Endodermal cell (in vitro differentiated cells): ENCODE measurements around the gene ZDHHC11. TPM values are rescaled to one million over a fixed set of nuclear protein-coding genes. Genes with fewer than 3 reads are reported as not detected.
"Not testable (repeated sequence)": the region's sequence is repeated elsewhere in the genome, so short reads cannot be mapped to it uniquely, and the experiment has no call there.

Source experiments
- DNase-seq: peaks from one replicate; pipeline ENCODE4 v3.0.0-alpha.2; 2017
- H3K27ac ChIP-seq: 2 replicates; pipeline ENCODE4 v1.5.1; 2013; ENCODE audit warnings: mild to moderate bottlenecking, low read depth, low read length, moderate library complexity
- H3K27me3 ChIP-seq: 2 replicates; pipeline ENCODE4 v1.6.1; 2013; ENCODE audit warnings: mild to moderate bottlenecking, low read length, moderate library complexity; ENCODE audit not compliant: insufficient read depth, control insufficient read depth, poor library complexity, severe bottlenecking
- H3K36me3 ChIP-seq: 2 replicates; pipeline ENCODE4 v1.7.0; 2013; ENCODE audit warnings: mild to moderate bottlenecking, low read length, moderate library complexity; ENCODE audit not compliant: control insufficient read depth, insufficient read depth
- H3K4me1 ChIP-seq: one replicate; pipeline ENCODE4 v1.7.0; 2013; ENCODE audit warnings: low read length; ENCODE audit not compliant: control insufficient read depth, insufficient read depth
- H3K4me3 ChIP-seq: 2 replicates; pipeline ENCODE4 v1.5.1; 2013; ENCODE audit warnings: mild to moderate bottlenecking, low read length, moderate library complexity
- H3K9ac ChIP-seq: 2 replicates; pipeline ENCODE4 v1.6.1; 2013; ENCODE audit warnings: mild to moderate bottlenecking, low read length, moderate library complexity; ENCODE audit not compliant: poor library complexity, severe bottlenecking; ENCODE audit errors: extremely low read depth
- H3K9me3 ChIP-seq: 2 replicates; pipeline ENCODE4 v1.6.1; 2013; ENCODE audit warnings: mild to moderate bottlenecking, low read length, moderate library complexity; ENCODE audit not compliant: control insufficient read depth
- H3K27ac Mint-ChIP-seq: 2 replicates; pipeline ENCODE4 v1.8.0; 2020; ENCODE audit warnings: mixed read lengths
- H3K27me3 Mint-ChIP-seq: 2 replicates; pipeline ENCODE4 v1.8.0; 2021; ENCODE audit warnings: mild to moderate bottlenecking, mixed read lengths; ENCODE audit not compliant: insufficient read depth
- H3K36me3 Mint-ChIP-seq: 2 replicates; pipeline ENCODE4 v1.8.0; 2020; ENCODE audit warnings: low read depth, mixed read lengths
- H3K4me1 Mint-ChIP-seq: 2 replicates; pipeline ENCODE4 v1.8.0; 2020; ENCODE audit warnings: mixed read lengths
- H3K4me3 Mint-ChIP-seq: 2 replicates; pipeline ENCODE4 v1.8.0; 2020; ENCODE audit warnings: mild to moderate bottlenecking, moderate library complexity, mixed read lengths
- H3K9me3 Mint-ChIP-seq: 2 replicates; pipeline ENCODE4 v1.8.0; 2020; ENCODE audit warnings: mild to moderate bottlenecking, mixed read lengths
- WGBS, 2 experiments: methylation state at CpG; one replicate each; pipeline versions ENCODE4 v1.1.5 to v1.1.7; 2013; ENCODE audit warnings: missing lambda C conversion rate in 2 of 2, mixed read lengths in 1 of 2; ENCODE audit not compliant: insufficient coverage in 1 of 2, insufficient read length in 1 of 2; 5-methylcytosine and 5-hydroxymethylcytosine counted together
- total RNA-seq, 2 donors: library from RNA; stranded (reverse); fragmentation: NEBNext Ultra II Directional in 1 of 2; extraction: Animal tissue kit (Norgen Biotek cat#: 25700) in 1 of 2; gene quantifications; 2 replicates in 1 of 2; 3 replicates in 1 of 2; pipeline ENCODE4 v1.2.1, GENCODE V29; 2021
- TF ChIP-seq, protein P1 (sequence below): fragments of 200-600 bp; sonication (generic); conservative IDR thresholded peaks from 2 replicates; pipeline ENCODE4 v1.5.0; 2021; ENCODE audit warnings: antibody characterized with exemption, mild to moderate bottlenecking

ZDHHC11 gene
- total RNA-seq, 2 donors from 2014 or later = 10.6 to 28.9 TPM

DNA sequence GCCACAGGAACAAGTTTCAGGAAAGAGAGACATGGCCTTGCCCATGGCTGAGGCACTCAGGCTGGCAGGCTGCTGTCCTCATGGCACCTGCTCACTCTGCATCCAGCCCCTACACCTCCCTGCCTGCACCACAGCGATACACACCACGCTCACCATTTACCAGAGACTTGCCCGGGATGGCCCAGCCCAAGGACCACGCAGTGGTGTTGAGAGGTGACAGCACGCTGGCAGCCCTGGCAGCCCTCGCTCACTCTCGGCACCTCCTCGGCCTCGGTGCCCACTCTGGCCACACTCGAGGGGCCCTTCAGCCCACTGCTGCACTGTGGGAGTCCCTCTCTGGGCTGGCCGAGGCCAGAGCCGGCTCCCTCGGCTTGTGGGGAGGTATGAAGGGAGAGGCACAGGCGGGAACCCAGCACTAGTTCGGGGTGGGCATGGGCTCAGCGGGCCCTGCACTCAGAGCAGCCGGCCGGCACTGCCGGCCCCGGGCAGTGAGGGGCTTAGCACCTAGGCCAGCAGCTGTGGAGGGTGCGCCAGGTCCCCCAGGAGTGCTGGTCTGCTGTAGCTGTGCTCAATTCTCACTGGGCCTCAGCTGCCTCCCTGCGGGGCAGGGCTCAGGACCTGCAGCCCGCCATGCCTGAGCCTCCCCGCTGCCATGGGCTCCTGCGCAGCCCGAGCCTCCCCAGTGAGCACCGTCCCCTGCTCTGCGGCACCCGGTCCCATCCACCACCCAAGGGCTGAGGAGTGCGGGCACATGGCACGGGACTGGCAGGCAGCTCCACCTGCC lies 86.6 kb downstream of the ZDHHC11 start:
- no peaks in the 10 kb centered on the region for H3K9me3 ChIP-seq
- H3K36me3 Mint-ChIP-seq = no peaks in the 10 kb centered on the region
- no peaks in the 10 kb centered on the region for H3K4me1 Mint-ChIP-seq
- H3K27ac ChIP-seq = no peak overlapping the region
- TF ChIP-seq, protein P1, sequence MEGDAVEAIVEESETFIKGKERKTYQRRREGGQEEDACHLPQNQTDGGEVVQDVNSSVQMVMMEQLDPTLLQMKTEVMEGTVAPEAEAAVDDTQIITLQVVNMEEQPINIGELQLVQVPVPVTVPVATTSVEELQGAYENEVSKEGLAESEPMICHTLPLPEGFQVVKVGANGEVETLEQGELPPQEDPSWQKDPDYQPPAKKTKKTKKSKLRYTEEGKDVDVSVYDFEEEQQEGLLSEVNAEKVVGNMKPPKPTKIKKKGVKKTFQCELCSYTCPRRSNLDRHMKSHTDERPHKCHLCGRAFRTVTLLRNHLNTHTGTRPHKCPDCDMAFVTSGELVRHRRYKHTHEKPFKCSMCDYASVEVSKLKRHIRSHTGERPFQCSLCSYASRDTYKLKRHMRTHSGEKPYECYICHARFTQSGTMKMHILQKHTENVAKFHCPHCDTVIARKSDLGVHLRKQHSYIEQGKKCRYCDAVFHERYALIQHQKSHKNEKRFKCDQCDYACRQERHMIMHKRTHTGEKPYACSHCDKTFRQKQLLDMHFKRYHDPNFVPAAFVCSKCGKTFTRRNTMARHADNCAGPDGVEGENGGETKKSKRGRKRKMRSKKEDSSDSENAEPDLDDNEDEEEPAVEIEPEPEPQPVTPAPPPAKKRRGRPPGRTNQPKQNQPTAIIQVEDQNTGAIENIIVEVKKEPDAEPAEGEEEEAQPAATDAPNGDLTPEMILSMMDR = no peak
- H3K4me3 ChIP-seq = no peak overlapping the region
- H3K4me1 ChIP-seq = no peaks in the 10 kb centered on the region
- no peak for DNase-seq
- H3K4me3 Mint-ChIP-seq = no peak overlapping the region
- H3K27me3 Mint-ChIP-seq = peaks cover 10% of the 10 kb centered on the region
- H3K9me3 Mint-ChIP-seq = peaks cover 14% of the 10 kb centered on the region
- 93 to 96% methylated on average over 14 to 31 of the region's 31 CpGs for WGBS, 2 experiments
- no peaks in the 10 kb centered on the region for H3K36me3 ChIP-seq
- H3K27me3 ChIP-seq = no peaks in the 10 kb centered on the region
- H3K9ac ChIP-seq = no peak overlapping the region
- H3K27ac Mint-ChIP-seq = no peak overlapping the region

DNA sequence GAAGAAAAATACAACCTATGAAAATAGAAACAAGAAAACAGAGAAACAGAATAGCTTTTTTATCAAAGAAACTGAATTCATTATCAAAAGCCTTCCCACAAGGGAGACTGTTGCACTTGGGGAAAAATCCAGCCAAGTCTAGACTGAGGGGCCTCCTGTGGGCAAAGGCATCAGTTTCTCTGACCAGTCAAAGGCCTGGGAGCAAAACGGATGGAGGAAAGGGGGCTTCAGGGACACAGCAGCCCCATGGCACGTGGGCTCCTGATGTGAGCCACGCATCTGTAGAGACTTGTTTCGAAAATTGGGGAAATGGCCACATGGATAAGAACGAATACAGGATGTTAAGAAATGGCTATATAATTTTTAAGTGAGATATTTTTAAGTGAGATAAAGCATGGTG lies 87.4 kb downstream of the ZDHHC11 start:
- Mint-ChIP-seq H3K36me3 (no peaks in the 10 kb centered on the region), H3K4me1 (no peaks in the 10 kb centered on the region), H3K27me3 (peaks cover 10% of the 10 kb centered on the region), H3K4me3 (no peak overlapping the region), H3K9me3 (peaks cover 14% of the 10 kb centered on the region), H3K27ac (no peak overlapping the region)
- DNase-seq = no peak
- Histone ChIP-seq H3K27ac (no peak overlapping the region), H3K4me3 (no peak overlapping the region), H3K27me3 (no peaks in the 10 kb centered on the region), H3K9ac (no peak overlapping the region), H3K4me1 (peaks cover 4% of the 10 kb centered on the region), H3K9me3 (no peaks in the 10 kb centered on the region), H3K36me3 (no peaks in the 10 kb centered on the region)
- 76 to 81% methylated on average over 5 of the region's 5 CpGs for WGBS, 2 experiments
- TF ChIP-seq, protein P1 = no peak

DNA sequence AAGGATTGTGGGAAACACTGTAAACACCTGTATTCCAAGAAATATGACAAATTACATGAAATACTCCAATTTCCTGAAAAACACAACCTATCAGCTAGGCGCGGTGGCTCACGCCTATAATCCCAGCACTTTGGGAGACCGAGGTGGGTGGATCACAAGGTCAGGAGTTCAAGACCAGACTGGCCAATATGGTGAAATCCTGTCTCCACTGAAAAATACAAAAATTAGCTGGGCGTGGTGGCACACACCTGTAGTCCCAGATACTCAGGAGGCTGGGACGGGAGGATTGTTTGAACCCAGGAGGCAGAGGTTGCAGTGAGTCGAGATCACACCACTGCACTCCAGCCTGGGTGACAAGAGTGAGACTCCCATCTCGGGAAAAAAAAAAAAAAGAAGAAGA lies 87.8 kb downstream of the ZDHHC11 start:
- H3K36me3 ChIP-seq, H3K4me1 Mint-ChIP-seq, H3K9me3 ChIP-seq, H3K4me3 ChIP-seq, H3K27ac Mint-ChIP-seq, H3K36me3 Mint-ChIP-seq, H3K4me3 Mint-ChIP-seq, H3K4me1 ChIP-seq, H3K27ac ChIP-seq, H3K27me3 ChIP-seq, DNase-seq, H3K9ac ChIP-seq: not testable (repeated sequence)
- 84 to 92% methylated on average over 7 of the region's 8 CpGs for WGBS, 2 experiments
- Mint-ChIP-seq H3K9me3 (peaks cover 14% of the 10 kb centered on the region), H3K27me3 (peaks cover 10% of the 10 kb centered on the region)
